Measurements from ENCODE around the gene CLDND2.

CLDND2 gene

DNA sequence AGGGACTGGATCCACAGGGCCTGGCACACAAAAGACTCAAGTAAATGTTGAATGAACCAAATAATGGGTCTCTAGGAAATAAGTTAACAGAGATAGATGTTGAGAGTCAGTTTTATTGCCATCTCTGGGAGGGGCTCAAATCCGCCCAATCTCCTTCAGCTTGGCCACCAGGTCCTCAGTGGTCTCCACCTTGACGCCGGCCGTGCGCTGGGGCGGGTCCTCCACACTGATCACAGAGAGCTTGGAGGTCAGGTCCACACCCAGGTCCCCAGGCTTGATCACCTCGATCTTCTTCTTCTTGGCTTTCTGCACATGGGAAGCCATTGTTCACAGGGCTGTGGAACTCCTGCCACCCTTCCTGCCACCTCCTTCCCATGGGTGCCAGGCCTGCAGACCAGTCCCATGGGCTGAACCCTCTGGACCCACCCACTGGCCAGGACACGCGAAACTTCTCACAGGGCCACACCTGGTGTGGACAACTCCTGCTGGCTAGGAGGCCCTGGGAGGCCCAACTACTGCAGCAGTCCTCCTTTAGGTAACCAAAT is 23.7 kb downstream of the CLDND2 start:
- TF ChIP-seq CTCF (IDR thresholded peaks at IDR 0.05; ENCODE audit: low read depth, low read length, missing control alignments), result no peak
- no peak for DNase-seq (ENCODE audit: extremely low read depth, low read depth)
- no peak overlapping the region for H3K4me3 ChIP-seq (replicated peaks; ENCODE audit: low read depth, low read length)

DNA sequence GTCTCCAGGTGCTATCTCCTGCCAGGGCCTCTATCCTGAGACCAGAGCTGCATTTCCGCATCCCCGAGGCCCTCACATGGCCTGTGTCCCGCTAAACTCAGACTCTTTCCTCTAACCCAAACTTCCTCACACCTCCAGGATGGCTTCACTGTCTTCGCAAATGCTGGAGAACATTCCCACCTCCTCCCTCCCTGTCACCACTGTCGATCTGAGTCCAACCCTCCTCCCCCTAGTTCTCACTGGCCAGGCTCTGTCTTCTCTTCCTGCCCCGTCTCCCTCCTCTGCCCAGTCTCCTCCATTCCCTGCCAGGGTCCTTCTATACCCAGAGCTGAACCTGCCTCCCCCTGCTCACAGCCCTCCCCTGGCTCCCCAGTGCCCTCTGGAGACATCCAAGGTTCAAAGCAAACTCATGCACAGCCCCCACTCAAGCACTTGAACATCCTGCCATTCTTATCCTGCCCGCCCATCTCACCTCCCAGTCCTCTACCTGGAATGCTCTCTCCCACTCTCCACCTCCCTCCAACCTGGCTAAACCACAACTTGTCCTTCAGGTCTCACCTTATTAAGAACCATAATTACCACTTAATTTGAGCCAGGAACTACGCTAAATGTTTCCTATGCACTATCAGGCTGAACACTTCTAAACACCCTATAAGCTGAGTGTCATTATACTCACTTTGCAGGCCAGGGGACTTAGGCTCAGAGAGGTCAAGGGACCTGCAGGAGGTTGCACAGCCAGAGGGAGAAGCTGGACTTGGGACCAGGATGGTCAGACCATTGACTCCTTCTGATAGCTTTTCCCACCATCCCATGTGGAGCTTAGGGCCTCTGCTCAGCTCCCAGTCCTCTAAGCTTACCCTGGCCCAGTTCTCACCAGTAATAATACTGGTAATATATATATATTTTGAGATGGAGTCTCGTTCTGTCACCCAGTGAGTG is 25.9 kb downstream of the CLDND2 start:
- DNase-seq (ENCODE audit: extremely low read depth, low read depth), result no peak
- H3K4me3 ChIP-seq (replicated peaks; ENCODE audit: low read depth, low read length), result no peak overlapping the region
- TF ChIP-seq CTCF (IDR thresholded peaks at IDR 0.05; ENCODE audit: low read depth, low read length, missing control alignments), result no peak

- no peak for TF ChIP-seq CTCF (IDR thresholded peaks at IDR 0.05; ENCODE audit: low read depth, low read length, missing control alignments)
- H3K4me3 ChIP-seq (replicated peaks; ENCODE audit: low read depth, low read length), result no peak within 1 kb of the TSS
- DNase-seq (ENCODE audit: extremely low read depth, low read depth), result no peak
These were observed 26.7 kb downstream of the CLDND2 start, which contains the start of gene VSIG10L for GRCh38 chr19:51341976-51342580. VSIG10L (minus strand) TSS chr19:51342139; CDS start chr19:51342124, 15 bp downstream.

GRCh38 chr19:51341066-51341465 is 27.7 kb downstream of the CLDND2 start:
- TF ChIP-seq CTCF (IDR thresholded peaks at IDR 0.05; ENCODE audit: low read depth, low read length, missing control alignments), result no peak
- DNase-seq (ENCODE audit: extremely low read depth, low read depth), result no peak
- no peak overlapping the region for H3K4me3 ChIP-seq (replicated peaks; ENCODE audit: low read depth, low read length)

GRCh38 chr19:51339687-51340656 is 28.8 kb downstream of the CLDND2 start:
- no peak for TF ChIP-seq CTCF (IDR thresholded peaks at IDR 0.05; ENCODE audit: low read depth, low read length, missing control alignments)
- no peak for DNase-seq (ENCODE audit: extremely low read depth, low read depth)
- H3K4me3 ChIP-seq (replicated peaks; ENCODE audit: low read depth, low read length), result peak overlapping the region; percentile 45

- DNase-seq (ENCODE audit: extremely low read depth, low read depth), result no peak
- no peak for TF ChIP-seq CTCF (IDR thresholded peaks at IDR 0.05; ENCODE audit: low read depth, low read length, missing control alignments)
- peak overlapping the region; percentile 45 for H3K4me3 ChIP-seq (replicated peaks; ENCODE audit: low read depth, low read length)
These were observed 29.5 kb downstream of the CLDND2 start for GRCh38 chr19:51339313-51339686.
